Activated T-cell treated with anti-CD3 and anti-CD28 coated beads, Interleukin-2, amount 50 U/mL, for 48 hours (primary cell): ENCODE measurements around the gene WWOX.

Experiments
- DNase-seq, 2 experiments: peaks; one replicate each; pipeline ENCODE4 v3.0.0-alpha.2; 2020

Gene WWOX

DNA sequence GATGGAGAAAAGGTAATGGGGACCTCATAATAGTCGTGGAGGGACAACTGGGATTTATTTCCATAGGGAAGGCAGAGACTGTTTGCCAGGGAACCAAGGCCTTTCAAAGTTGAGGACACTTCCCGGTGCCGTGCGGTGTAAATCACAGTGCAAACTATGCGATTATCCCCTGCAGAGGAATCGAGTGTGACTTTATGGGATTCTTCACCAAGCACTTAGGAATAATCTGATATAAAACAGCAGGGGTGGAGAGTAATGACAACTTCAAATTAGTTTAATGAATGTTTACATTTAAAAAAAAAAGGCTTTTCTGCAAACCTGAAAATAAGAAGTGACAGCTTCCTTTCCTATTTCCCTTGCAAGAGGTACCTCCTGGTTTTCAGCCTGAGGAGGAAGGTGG, 962.9 kb downstream of the WWOX start:
- DNase-seq = no peak

GRCh38 chr16:79062821-79063220, 963.4 kb downstream of the WWOX start:
- DNase-seq = no peak

- no peak for DNase-seq
Observed at GRCh38 chr16:79064256-79064972, 965.0 kb downstream of the WWOX start.

- DNase-seq = no peak
Observed at GRCh38 chr16:79066561-79066960, 967.1 kb downstream of the WWOX start.

DNA sequence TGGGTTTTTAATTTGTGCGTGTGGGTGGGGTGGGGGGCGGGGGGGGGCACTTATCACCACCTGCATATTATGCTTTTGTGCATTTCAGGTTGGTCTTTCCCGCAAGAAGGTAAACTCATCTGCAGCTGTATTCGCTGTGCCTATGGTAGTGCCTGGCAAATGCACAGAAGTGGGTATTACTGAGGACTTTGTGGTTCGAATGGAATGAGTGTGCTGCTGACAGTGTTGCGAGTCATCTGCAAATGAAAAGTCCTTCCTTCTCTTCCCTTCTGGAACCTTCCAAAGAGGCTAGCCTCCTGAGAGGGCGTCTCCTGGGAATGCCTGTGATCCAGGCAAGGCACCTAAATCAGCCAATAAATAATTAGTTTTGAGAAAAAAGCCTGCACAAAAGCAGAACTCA, 968.1 kb downstream of the WWOX start:
- DNase-seq = no peak

- DNase-seq = no peak
Observed at GRCh38 chr16:79069121-79069520, 969.7 kb downstream of the WWOX start.

GRCh38 chr16:79069633-79070032, 970.2 kb downstream of the WWOX start:
- no peak for DNase-seq

- no peak for DNase-seq
Observed at GRCh38 chr16:79071424-79071823, 972.0 kb downstream of the WWOX start.

- no peak for DNase-seq
Observed at GRCh38 chr16:79072517-79072916, 973.1 kb downstream of the WWOX start.

GRCh38 chr16:79073566-79073965, 974.1 kb downstream of the WWOX start:
- DNase-seq = no peak

GRCh38 chr16:79074541-79074940, 975.1 kb downstream of the WWOX start:
- no peak for DNase-seq

- DNase-seq = no peak
Observed at GRCh38 chr16:79074951-79075350, 975.5 kb downstream of the WWOX start.

DNA sequence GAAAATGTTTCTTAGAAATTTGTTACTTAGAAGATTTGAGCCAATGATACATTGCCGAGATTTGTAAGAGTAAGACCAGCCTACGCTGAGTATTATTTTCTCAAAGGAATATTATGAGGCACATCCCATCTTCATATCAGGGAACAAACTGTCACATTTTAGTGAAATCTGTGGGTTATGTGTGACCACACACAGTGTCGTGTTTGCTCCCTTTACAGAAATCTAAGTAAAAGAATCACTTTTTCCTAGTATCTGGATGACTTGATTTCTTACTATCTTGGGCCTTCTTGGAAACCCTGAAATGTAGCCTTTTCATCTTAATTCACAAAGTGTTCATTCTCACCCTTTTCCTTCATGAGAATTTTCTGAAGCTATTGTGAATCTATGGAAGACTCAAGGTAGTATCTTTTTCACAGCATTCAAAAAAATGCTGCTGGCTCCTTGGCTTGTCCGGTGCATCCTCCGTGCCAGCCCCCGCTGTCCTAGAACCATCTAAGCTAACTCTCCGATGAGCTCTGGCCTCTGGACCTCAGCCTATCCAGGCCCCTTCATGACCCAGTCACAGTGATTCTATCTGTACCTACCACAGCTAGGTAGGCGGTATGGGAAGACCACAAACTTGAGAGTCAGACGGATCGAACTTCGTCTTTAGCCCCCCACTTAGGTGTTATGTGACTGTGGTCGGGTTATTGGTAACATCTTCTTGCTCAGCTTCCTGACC, 976.8 kb downstream of the WWOX start:
- peak; percentile 74 to 78 for DNase-seq

DNA sequence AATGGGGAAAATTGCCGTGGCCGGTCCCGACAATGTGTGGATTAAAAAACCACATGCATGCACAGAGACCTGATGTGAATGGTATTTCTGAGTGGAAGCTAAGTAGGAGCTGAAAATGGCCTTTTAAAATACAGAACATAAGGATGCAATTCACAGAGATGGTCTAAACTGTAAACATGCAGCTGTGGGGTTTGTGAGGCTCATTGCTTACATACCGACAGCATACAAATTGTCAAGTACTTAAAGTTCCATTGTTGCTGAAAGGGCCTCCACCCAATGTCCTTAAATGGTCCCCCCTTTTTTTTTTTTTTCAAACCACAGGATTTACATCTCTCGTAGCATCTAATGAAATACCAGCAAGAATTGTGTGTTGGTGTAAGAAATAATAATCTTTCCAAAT, 977.9 kb downstream of the WWOX start:
- no peak for DNase-seq

DNA sequence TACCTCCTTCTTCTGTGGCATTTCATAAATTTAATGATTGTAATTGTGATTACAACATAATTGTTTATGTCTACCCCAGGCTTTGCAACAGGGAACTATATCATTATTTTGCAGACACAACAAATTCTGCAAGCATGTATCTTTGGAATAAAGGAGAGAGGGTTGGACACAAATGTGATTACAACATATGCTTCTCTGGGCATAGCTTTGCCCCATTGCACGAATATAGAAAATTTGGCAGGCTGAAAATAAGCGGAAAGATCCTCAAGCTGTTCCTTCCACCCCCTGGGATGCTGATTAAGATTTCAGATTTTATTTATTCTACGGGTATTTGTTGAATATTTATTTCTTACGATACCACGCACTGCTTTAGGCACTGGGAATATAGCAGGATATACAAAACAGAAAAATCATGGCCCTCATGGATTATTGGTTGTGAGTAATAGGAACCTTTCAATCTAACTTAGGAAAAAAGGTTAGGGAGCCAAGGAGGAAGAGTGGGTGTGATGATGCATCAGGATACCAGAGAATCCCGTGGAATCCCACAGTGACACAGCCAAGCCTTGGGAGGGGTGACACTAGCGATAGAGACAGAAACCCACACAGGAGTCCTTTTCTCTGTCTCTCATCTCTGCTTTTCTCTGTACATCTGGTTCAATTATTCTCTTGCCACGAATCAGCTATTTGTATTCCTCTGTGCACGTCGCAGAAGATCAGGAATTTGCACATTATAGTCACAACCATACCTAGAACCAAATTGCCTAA, 980.4 kb downstream of the WWOX start:
- DNase-seq = no peak

- peak; percentile 57 to 62 for DNase-seq
Observed at GRCh38 chr16:79081297-79082066, 982.0 kb downstream of the WWOX start.

- peak in 1 of 2 experiments; percentile 43 for DNase-seq
Observed at GRCh38 chr16:79082970-79083369, 983.5 kb downstream of the WWOX start.

GRCh38 chr16:79083508-79084299, 984.2 kb downstream of the WWOX start:
- DNase-seq = peak in 1 of 2 experiments; percentile 30

DNA sequence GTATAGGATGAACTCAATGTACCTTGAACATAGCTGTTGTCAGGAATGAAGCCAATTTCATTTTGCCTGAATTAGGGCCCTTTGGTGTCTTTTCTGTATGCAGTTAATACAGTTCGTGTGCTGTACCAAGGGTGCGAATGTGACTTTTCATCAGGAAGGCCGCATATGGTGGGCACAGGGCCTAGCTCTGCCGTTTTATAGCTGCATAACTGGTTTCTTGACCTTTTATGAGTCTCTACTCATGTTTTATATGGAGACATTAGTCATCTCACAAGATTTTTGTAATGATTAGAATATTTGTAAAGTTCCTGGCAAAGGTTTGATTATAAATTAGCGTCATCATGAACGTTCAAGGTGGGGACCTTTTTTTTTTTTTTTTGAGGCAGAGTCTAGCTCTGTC, 989.5 kb downstream of the WWOX start:
- peak in 1 of 2 experiments; percentile 35 for DNase-seq

- peak; percentile 70 to 72 for DNase-seq
Observed at GRCh38 chr16:79089735-79090284, 990.4 kb downstream of the WWOX start.

GRCh38 chr16:79090966-79091365, 991.5 kb downstream of the WWOX start:
- no peak for DNase-seq

DNA sequence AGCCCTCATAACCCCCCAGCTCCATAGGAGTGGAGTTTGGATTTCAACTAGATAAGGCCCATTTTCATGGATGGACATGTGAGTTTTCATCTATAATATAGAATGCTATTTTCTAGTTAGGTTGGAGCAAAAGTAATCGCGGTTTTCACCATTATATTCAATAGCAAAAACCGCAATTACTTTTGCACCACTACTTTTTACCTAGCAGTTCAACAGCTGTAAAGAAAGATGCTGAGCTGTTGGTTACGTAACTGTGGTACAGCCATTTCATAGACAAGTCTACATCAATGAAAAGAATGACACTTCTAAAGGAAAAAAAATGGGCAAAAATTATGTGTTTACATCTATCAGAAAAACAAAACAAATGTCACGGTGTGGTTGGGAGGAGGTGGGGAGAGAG, 993.4 kb downstream of the WWOX start:
- DNase-seq = no peak
